GM04503 (cell line): ENCODE results near the gene TXNRD2.
A peak's percentile ranks its signal among the peaks of the same experiment; 100 is the strongest.
"Not testable (repeated sequence)": the region's sequence is repeated elsewhere in the genome, so short reads cannot be mapped to it uniquely, and the experiment has no call there.

Experiments
- DNase-seq: peaks from one replicate; pipeline ENCODE4 v3.0.0-alpha.2; 2012; ENCODE audit warnings: low read depth

Gene TXNRD2

GRCh38 chr22:19844377-19845053 lies 97.1 kb downstream of the TXNRD2 start:
- DNase-seq = peak; percentile 49

- no peak for DNase-seq
Measured at GRCh38 chr22:19843857-19844376, 97.7 kb downstream of the TXNRD2 start.

GRCh38 chr22:19843107-19843856 lies 98.3 kb downstream of the TXNRD2 start:
- no peak for DNase-seq

- no peak for DNase-seq
Measured at GRCh38 chr22:19842393-19843106, 99.1 kb downstream of the TXNRD2 start.

- no peak for DNase-seq
Measured at GRCh38 chr22:19841641-19842392, 99.8 kb downstream of the TXNRD2 start.

GRCh38 chr22:19840955-19841640 lies 100.5 kb downstream of the TXNRD2 start:
- no peak for DNase-seq

- DNase-seq = no peak
Measured at GRCh38 chr22:19840059-19840458, 101.6 kb downstream of the TXNRD2 start.

GRCh38 chr22:19837915-19838314 lies 103.7 kb downstream of the TXNRD2 start:
- no peak for DNase-seq

- DNase-seq = no peak
Measured at GRCh38 chr22:19836512-19836911, 105.1 kb downstream of the TXNRD2 start.

- DNase-seq = no peak
Measured at GRCh38 chr22:19834599-19834998, 107.0 kb downstream of the TXNRD2 start.

- DNase-seq = not testable (repeated sequence)
Measured at GRCh38 chr22:19833327-19833726, 108.3 kb downstream of the TXNRD2 start.

- no peak for DNase-seq
Measured at GRCh38 chr22:19832476-19833108, 109.0 kb downstream of the TXNRD2 start.

- not testable (repeated sequence) for DNase-seq
Measured at GRCh38 chr22:19831979-19832378, 109.6 kb downstream of the TXNRD2 start.

- DNase-seq = no peak
Measured at GRCh38 chr22:19831016-19831415, 110.6 kb downstream of the TXNRD2 start.

- no peak for DNase-seq
Measured at GRCh38 chr22:19828035-19828401, 113.6 kb downstream of the TXNRD2 start.

- no peak for DNase-seq
Measured at GRCh38 chr22:19827341-19828034, 114.1 kb downstream of the TXNRD2 start.

GRCh38 chr22:19826619-19826950 lies 115.0 kb downstream of the TXNRD2 start:
- DNase-seq = no peak

GRCh38 chr22:19825904-19826618 lies 115.6 kb downstream of the TXNRD2 start:
- DNase-seq = no peak
